Stimulated activated CD4-positive, alpha-beta T cell treated with anti-CD3 and anti-CD28 coated beads, Interleukin-2, amount 100 ng/mL, for 24 hours (primary cell): ENCODE measurements around the gene ABHD16A.

ENCODE experiments used
- DNase-seq, 2 donors: peaks; one replicate each; pipeline ENCODE4 v3.0.0-alpha.2; 2020

Gene ABHD16A

DNA sequence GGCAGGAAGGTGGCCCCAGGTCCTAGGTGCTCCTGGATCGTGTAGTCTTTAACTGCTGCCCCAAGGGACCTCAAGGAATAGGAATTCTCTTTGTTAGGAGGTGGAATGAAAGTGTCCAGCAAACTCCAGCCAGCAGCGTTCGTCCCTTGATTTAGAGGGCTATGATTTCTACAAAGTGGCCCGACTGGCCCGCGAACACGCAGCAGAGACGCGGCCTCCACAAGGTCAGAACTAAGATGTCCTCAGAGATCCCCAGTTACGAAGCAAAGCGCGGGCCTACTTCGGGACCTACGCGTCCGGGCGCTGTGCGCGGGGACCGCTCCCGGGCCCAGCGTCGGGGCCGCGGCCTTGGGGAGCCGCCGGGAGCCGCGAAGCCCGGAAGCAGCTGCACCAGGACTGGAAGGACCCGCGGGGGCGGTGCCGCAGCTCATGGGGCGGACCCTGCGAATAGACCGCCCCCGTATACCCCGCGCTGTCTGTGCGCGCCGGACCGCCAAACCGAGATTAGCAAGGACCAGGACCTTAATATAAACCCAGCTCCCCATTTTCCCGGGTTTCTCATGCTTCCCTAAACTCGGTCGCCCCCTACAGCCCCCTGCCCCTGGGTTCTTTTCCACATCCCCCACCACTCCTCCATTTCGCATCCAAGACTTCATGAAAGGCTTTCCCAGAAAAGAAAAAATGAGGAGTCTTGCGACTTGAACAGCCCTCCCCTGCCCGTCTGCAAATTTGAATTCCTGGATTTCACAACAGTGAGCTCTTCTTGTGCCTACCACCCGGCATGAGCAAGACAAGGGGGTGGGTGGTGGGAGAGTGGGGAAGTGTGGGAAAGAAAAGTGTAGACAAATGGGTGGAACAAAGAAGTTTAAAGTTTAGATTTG, 42.5 kb downstream of the ABHD16A start, which contains the start of gene C6orf47:
Gene C6orf47, minus strand, starts transcription at position 398 of the 881 bp plus-strand sequence. CDS start 831 bp downstream, outside the sequence.
- peak; percentile 78 to 87 for DNase-seq

DNA sequence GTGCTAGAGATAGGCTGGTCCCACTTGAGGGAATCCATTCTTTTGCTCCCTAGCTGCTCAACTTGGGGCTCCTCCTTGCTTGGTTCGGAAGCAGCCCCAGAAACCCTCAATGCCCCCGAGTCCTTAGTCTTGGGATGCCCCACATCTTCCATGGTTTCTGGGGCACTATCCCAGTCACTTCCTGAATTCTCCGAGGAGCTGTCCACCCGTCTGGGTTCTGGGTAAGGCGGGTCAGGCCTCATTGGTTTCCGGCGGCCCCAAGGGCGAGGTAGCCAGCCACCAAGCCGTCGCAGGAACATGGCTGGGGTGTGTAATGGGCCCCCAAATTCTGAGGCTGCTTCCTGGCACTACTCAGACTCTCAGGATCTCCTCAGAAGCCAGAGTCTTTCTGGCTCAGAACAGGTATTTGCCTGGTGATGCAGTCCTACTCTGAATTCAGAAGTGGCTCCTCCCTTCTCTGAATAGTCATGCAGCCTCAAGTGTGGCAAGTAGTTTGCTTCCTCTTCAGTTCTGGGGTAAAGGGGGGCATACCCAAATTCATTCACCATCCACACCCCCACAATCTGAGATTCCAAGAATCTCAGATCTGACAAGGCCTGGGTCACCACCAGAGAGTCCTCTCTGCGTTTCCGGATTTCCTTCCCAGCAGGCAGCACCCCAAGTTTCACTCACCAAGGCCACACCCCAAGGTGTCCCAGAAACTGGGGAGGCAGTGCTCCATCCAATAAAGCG, 43.3 kb downstream of the ABHD16A start:
- peak; percentile 46 to 57 for DNase-seq

DNA sequence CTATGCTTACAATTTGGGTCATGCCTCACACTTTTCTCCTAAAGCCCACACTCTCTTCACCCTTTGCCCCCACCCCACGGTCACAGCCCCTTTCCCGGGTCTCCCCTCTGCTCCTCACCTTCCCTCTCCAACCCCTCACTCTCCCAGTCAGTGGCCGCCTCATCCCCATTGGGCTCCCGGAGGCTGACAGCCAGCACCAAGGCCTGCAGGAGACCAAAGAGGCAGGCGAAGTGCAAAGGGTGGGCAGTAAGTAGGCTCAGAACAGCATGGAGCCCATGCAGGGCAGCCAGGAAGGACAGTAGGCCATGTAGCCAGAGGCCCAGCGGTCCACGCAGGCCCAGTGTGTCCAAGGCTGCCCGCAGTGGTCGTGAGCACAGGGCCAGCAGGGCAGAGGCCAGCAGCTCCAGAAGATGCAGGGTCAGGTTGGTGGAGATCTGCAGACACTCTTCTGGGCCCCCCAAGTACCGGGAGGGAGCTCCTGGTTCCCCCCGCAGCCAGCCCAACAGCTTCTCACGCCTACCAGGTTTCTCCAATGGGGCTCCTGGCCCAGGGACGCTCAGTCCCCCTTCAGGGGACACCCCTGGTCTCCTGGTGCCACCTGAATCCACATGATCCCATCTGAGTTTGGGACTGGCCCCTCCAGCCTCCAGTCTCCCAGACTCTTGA, 44.0 kb downstream of the ABHD16A start:
- DNase-seq: no peak

DNA sequence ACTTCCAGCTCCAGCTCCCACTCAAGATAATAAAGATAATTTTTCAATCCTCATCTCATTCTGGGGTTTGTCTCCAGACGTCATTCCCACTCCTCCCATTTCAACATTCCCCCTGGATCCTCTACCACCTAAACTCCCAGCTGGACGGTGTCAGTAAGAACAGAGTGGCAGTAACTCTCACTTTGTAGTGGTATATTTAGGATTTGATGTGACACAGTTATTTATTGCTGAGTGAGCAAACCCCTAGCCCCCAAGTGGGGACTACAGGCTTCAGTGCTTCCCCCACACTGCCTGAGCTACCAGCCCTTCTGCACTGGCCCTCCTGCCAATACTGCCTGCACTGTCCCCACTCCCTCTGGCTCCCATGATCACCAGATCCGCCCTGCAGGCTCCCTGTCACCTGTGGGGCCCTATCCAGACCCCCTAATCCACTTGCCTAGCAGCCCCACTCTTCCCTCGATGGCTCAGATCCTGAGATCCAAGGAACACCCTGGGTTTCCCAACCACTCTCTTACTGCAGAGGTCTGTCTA, 44.9 kb downstream of the ABHD16A start:
- DNase-seq: no peak

DNA sequence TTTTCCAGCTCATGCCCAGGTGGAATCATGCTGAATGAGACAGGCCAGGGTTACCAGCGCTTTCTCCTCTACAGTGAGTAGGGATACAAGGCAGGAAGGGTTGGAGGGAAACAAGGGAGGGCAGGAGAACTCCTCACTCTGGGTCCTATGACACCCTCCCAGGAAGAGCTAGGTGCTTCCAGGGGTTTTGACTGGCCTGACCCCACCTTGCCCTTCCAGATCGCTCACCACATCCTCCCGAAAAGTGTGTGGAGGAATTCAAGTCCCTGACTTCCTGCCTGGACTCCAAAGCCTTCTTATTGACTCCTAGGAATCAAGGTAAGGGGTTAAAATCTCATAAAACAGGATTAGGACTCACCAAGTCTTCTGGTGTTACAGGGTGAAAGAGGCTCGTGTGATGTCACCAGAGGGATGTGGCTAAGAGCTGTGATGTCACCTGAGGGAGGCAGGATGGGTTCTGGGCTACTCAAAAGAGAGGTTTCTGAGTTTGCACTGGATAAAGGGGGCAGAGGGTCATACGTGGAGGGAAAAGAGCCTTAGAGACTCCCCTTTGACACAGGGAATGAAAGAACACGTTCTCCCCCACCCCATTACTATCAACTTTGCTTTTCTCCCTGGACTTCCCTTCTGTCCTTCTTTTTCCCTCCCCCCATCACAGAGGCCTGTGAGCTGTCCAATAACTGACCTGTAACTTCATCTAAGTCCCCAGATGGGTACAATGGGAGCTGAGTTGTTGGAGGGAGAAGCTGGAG, 45.5 kb downstream of the ABHD16A start:
- no peak for DNase-seq

DNA sequence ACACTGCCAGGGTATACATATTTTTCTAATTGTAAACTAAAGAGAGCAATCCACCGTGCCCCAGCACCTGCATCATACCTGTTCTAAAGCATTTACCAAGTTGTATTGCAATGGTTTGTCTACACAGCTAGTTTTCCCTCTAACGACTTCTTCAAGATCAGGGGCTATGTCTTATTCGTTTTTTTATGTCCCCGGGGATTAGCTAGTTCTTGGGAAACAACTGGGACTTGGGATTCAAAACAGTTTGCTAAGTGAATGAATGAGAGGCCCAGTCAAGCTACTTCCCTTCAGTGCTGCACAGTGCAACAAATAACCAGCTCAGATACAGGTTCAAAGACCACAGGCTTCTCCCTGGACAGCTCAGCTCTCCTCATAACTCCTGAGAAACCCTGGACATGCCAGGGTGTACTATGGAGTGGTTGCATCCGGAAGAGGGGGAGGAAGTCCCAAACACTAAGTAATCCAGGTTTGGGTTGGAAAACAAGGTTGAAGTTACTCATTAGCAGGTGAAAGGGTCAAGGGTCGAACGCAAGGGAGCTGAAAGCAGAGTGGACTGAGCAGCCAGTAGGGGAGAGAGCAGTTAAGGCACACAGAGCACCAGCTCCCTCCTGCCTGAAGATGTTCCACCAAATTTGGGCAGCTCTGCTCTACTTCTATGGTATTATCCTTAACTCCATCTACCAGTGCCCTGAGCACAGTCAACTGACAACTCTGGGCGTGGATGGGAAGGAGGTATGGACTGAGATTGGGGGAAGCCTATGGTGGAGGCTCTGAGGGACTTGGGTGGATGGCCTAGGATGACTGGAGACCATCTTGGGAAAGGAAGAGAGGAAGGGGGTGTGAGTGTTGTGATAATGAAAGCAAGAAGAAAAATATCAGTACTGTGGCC, 47.5 kb downstream of the ABHD16A start, which contains the start of gene APOM:
Gene APOM, plus strand, starts transcription at position 546 of the 889 bp plus-strand sequence. Its CDS starts 73 bp downstream, at position 619.
- DNase-seq: no peak

DNA sequence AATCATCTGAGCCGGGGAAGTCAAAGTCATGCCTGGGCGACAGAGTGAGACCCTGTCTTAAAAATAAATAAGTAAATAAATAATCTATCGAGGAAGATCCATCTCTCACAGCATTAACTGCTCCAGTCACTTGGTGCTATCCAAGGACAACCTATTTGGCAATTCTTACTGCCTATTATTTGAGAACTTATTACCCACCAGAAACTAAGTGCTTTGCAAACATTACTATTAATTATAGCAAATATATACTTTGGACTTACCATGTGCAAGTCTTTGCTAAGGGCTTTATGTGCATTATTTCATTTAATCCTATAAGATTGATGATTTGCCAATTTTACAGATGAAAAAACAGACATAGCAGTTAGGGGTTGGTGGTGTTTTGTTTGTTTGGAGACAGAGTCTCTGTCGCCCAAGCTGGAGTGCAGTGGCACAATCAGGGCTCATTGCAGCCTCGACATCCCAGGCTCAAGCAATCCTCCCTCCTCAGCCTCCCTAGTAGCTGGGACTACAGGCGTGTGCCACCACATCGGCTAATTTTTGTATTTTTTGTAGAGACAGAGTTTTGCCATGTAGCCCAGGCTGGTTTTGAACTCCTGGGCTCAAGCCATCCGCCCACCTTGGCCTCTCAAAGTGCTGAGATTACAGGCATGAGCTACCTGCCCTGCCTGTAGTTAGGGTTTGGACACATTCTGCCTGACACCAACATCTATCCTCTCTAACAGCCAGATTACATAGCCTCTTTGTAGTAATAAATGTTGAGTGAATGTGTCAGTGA, 48.4 kb downstream of the ABHD16A start:
- no peak for DNase-seq

DNA sequence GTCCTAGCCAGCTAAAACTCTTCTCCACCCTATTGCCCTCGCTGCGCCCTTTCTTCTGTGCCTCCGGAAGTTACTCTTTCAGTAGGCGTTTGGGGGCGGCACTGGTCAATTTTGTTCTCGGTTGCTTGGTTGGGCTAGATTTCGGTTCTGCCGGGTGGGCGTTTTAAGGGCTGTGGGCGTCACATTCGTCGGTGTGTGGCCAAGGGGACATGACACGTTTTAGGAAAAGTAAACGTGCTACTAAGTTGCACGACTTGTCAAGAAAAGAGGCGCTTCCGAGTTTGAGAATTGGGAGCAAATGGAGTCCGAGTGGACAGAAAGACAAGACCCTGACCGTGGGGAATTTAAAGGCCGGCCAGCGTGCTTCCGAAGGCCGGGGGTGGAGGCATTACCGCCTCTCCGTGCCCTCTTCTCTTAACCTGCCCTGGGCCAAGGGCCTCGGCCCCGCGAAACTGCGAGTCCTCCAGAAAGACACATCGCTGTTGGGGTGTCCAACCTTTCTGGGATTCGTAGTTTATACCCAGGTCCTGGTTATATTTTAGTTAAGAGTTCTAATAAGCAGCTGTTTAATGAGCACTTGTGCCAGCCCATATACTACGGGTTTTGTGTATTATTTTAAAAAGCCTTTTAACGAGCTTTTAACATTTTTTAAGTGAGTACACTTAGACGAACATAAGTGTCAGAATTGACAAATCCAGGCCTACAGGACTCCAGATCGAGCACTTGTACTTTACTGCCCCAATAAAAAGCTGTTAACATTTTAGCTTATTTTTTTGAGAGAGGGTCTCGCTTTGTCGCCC, 50.0 kb downstream of the ABHD16A start:
- peak; percentile 83 to 87 for DNase-seq

DNA sequence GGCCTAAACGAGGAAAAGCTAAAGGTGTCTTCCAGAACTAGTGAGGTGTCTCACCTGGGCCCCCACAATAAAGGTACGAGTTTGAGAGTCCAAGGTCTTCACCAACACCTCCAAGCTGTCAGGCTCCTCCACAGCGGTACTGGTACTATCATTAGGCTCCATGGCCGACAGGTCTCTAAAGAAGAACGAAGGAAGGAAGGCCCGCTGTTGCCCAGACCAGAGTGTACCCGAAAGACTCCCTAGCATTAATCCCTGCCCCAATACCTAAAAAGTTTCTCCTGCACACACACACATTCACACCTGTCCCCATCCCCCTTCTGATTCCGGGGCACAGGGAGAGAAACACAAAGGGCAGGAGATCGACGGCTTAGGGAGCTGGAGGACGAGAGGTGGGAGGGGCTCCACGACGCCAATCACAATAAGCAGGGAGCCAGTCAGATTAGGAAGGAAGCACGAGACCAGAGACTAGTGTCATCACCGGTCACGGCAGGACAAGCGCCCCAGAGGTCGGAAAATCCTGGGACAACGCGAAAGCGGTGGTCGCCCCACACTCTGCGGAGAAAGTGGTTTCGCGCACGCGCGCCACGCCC, 51.4 kb downstream of the ABHD16A start:
- DNase-seq: no peak

DNA sequence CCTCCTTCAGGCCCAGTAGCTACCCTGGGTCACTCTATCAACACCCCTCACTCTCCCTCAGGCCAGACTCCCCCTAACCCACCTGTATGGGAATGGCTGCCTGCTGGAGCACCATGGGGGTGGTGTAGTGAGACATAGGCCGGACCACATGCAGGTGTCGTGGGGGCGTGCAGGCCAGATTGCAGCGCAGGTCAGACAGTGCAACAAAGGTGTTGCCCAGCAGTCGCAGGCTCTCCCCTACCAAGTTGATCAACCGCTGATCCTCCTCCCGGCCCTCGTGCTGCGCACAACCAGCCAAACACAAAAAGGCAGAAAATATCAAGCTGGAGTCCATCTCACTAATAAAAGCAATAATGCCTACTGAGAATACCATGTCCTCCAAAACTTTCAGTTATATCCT, 57.8 kb downstream of the ABHD16A start:
- no peak for DNase-seq

DNA sequence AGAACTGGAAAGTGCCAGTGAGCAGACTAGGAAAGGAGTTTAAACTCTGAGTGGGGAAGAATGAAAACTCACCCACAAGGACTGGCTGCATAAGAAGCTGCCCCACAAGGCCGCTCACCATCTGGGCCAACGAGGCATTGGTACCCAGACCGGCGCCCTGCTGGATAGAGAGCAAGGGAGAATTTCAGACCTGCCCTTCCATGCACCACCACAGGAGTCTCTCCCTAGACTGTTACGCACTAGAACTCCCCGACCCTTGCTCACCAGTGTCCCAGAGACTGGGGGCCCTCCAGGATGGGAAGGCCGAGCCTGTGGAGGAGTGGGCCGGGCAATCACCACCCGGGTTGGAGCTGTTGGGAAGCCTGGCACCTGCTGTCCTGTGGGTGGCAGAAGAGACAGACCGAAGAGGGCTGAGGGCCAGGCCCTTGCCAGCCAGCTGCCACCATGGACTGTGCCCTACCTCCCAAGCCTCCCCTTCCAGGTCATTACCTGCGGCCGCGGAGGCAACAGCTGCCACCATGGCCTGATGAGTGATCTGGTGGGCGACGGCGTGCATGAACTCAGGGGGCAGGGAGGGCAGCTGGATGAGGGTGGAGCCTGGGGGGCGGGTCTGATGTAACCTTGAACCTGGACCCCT, 59.2 kb downstream of the ABHD16A start:
- no peak for DNase-seq

DNA sequence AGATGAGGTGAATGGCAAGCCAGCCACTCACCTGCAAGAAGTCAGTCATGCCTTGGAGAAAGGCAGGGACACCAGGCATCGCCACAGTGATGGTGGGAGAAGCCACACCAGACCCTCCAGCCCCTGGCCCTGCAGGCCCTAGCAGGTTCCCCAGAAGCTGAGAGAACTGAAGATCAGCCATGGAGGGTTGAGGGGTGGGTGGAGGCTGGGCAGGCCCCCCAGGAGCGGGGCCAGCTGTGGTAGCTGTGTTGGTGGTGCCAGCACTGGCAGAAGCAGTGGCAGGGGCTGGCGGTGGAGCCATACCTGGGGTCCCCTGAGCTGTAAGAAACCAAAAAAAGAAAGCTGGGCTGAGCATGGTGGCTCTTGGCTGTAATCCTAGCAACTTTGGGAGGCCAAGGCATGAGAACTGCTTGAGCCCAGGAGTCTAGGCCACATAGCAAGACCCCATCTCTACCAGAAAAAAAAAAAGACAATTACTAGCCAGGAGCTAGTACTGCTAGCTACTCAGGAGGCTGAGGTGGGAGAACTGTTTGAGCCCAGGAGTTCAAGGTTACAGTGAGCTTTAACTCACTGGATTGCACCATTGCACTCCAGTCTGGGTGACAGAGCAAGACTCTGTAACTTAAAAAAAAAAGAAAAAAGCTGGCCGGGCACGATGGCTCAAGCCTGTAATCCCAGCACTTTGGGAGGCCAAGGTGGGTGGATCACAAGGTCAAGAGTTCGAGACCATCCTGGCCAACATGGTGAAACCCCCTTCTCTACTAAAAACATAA, 60.1 kb downstream of the ABHD16A start:
- no peak for DNase-seq

DNA sequence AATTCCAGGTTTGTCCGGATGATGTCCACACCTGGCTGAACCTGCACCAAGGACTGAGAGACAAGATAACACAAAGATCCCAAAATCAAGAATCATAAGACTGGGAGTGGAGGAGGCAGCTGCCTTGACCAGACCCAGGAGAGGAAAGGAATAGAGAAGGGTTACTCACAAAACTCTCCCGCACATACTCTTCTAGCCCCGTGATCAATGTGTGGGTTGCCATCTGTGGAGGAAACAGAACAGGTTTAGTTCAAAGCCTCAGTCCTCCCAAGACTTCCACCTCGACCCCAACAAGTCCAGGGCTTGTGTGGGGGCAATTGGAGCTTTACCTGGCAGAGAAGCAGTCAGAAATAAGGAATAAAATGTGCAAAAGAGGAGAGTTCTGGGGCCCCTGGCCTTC, 61.8 kb downstream of the ABHD16A start:
- no peak for DNase-seq

DNA sequence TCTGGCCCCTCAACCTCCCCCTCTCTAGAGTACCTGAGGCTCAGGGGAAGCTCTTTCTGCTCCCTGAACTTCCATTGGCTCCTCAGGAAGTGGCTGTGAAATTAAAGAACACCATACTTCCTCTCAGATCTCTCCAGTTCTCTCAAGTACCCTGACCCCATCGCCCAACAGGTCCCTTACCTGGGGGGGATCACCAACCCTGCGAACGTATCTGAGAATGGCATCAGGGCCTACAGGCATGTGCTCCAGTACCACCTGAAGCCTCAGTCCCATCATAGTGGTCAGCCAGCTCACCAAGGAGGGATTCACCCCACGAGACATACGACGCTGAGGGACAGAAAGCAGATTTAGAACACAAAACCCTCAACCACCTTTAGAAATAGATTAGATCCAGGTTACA, 62.5 kb downstream of the ABHD16A start:
- no peak for DNase-seq

DNA sequence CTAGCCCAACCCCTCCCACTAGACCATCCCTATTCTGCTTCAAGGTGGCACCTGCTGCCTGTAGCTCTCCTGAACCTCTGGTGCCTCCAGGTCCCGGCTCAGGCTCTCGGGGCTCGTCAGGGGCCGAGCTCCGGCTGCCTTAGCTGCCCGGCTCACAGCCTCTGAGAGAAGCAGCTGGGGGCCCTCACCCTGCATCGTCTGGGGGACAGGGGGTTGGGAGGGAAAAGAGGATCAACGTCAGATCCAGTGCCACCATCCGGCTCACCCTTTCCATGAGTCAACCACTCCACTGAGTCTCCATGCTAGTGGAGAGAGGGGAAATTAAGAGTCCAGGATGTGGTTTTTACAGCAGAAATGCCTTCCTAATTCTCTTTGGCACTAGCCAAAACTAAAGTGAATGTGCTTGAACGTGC, 63.7 kb downstream of the ABHD16A start:
- DNase-seq: peak in 1 of 2 donors; percentile 42

DNA sequence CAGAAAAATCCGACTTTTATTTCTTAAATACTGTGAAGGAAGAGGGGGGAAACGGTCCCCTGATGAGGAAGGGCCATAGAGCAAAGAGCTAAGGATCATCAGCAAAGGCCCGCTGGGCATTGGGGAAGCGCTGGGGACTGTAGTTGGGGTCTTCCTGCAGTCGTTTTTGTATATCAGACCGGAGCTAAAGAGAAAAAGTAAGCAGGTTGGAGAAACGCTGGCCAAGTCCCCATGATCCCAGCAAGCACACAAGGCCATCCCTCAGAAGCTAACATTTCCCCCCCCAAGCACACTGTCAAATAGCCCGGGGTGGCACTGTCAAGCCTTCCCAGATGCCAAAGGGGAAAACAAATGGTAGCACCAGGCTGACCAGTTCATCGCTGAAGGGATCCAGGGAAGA, 64.1 kb downstream of the ABHD16A start:
- no peak for DNase-seq
